Glomerular visceral epithelial cell (primary cell): ENCODE measurements around the gene KLHL14.
A peak's percentile ranks its signal among the peaks of the same experiment; 100 is the strongest.

Experiments used
- DNase-seq: peaks from one replicate; pipeline ENCODE4 v3.0.0-alpha.2; 2016; ENCODE audit errors: extremely low spot score

Gene KLHL14

DNA sequence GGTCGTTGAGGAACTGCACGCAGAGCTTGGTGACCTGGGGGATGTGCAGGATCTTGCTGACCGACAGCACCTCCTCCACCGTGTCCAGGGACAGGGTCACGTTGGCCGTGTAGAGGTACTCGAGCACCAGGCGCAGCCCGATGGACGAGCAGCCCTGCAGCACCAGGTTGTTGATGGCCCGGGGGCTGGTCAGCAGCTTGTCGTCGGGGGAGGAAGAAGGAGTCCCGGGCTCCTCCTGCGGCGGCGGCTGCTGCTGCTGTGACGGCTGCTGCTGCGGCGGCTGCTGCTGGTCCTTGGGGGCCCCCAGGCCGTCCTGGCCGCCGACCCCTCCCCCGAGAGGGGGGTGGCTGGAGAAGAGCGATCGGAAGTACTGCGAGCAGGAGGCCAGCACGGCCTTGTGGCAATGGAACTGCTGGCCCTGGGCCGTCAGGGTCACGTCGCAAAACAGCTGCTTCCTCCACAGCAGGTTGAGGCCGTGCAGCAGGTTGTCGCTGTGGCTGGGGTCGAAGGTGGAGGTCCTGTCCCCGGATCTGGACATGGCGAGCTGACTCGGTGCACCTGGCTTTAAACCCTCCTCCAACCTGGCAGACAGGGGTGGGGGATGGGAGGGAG lies 2.7 kb downstream of the KLHL14 start:
- DNase-seq = no peak

GRCh38 chr18:32769586-32770053 lies 3.2 kb downstream of the KLHL14 start:
- DNase-seq = no peak

DNA sequence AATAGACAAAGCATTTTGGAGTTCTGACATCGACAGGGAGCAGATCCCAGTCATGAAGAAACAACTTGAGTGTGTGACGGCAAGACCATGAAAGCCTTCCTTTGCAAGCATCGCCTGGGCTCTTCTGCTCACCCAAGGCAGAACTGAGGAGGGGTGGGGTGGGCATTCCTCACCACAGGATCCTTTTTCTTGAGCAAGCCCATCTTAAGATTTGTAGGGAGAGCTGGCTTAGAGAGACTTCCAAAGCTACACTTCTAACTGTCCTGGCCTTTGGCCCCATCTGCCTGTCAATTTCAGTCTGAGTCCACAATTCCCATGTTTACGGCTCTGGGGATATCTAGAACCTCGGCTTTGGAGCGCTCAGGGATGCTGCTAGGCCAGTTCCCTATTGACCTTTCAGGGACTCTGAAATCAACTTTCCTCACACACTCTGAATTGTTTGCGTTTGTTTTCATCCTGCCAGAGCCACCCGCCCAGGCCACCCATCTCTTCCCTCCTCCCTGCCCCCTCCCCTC lies 3.7 kb downstream of the KLHL14 start:
- DNase-seq = no peak

GRCh38 chr18:32767400-32767799 lies 5.4 kb downstream of the KLHL14 start:
- DNase-seq = no peak

- no peak for DNase-seq
Observed at GRCh38 chr18:32764611-32765244, 8.1 kb downstream of the KLHL14 start.

DNA sequence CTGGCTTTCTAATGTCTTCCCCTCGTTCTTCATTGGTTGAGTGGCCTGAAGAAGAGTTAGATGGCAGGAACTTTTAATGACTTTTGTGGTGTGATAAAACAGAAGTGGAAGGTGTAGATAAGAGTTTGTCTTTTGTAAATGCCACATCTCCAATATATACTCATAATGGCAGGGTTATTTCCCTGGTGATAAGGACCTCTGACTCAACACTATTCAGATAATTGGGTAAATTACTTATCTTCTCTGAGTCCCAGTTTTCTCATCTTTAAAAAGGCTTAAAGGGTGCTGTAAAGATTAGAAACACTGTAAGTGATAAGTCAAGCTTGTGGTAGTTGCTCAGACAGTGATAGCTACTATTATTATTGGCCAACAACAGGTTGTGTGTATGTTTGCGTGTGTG lies 9.5 kb downstream of the KLHL14 start:
- no peak for DNase-seq

GRCh38 chr18:32761231-32761630 lies 11.6 kb downstream of the KLHL14 start:
- DNase-seq = no peak

GRCh38 chr18:32760391-32760790 lies 12.4 kb downstream of the KLHL14 start:
- DNase-seq = no peak

DNA sequence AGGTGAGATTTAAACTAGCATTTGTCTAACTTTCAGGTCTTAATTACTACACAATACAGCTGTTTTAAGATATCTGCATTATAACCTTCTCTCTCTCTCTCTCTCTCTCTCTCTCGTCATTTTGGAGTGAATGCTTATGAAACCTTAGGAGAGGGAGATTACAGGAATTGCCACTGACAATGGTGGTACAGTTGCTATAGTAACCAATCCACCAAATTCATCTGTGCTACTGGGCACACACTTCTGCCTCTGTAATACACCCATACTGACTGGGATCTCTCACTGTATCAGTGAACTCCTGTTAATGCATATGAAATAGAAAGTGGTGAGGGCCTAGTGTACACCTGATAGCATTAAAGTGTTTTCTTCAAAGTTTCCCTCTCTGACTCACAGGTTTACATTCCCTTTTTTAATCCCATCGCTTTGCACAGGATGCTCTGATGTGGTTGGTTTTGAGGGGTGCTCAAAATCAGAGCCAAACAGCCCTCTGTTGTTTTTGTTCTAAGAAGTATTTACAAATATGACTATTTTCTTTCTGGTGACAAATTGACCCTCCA lies 13.1 kb downstream of the KLHL14 start:
- DNase-seq = no peak

GRCh38 chr18:32754508-32755263 lies 18.1 kb downstream of the KLHL14 start:
- DNase-seq = no peak

GRCh38 chr18:32753656-32754260 lies 19.1 kb downstream of the KLHL14 start:
- DNase-seq = no peak

- no peak for DNase-seq
Observed at GRCh38 chr18:32750328-32750727, 22.5 kb downstream of the KLHL14 start.

DNA sequence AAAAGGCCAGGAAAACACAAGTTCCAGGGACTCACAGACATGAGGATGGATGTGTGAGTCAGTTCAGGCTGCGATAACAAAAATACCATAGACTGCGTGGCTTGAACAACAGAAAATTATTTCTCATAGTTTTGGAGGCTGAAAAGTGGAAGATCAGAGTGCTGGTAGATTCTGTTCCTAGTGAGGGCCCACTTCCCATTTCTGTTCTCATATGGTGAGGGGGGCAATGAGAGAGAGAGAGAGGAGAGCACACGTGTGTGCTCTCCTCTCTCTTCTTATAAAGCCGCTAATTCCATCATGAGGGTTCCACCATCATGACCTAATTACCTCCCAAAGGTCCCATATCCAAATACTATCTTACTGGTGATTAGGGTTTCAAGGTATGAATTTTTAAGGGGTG lies 23.0 kb downstream of the KLHL14 start:
- no peak for DNase-seq

DNA sequence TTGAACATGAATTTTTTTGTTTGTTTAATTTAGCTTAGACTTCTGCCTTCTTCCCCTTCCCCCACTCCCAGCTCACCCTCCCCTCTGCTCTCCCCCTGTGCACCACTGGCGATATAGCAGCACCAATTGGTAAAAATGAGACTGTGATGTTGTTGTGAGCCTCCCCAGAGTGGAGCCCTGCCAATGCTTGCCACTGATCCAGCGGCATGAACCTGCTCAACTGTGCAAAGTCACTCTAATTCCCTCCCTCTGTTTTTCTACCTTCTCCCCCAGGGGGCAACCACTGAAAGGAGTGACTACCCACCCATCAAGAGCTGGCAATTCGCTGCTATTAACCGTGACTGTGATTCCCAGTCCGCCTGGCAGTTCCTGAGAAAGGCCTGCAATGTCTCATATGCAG lies 30.2 kb downstream of the KLHL14 start:
- peak; percentile 28 for DNase-seq

DNA sequence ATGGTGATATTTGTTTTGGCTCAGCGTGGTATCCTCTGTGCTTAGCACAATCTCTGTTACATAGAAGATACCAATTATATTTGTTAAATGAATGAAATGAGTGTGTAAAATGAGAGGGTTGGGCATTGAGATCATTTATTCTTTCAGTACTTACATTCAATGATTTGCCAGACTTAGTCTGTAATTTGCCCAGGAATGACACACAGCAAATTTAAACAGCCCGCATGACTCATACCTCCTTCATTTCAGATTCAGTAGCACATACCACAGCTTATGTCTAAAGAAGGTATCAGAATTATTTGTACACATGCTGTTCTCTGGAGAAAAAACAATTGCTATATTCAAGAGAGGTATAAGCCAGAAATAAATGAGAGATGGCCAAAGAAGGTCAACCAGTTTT lies 37.0 kb downstream of the KLHL14 start:
- DNase-seq = peak; percentile 65

- DNase-seq = no peak
Observed at GRCh38 chr18:32734442-32734841, 38.4 kb downstream of the KLHL14 start.

DNA sequence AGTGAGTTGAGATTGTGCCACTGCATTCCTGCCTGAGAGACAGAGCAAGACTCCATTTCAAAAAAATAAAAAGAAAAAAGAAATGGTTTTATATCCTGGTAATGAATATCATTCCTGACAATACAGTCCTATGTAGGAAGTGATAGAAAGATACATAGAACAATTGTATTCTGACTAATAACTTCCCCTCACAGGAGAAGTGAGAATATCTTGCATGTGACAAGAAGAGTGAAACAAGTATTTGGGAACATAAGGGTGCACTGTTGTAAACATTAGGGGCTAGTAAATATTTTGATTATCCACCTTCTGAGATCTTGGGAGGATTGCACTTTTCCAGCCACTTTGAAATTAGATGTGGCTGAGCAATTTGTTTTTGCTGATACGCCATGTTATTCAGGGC lies 40.7 kb downstream of the KLHL14 start:
- DNase-seq = no peak

DNA sequence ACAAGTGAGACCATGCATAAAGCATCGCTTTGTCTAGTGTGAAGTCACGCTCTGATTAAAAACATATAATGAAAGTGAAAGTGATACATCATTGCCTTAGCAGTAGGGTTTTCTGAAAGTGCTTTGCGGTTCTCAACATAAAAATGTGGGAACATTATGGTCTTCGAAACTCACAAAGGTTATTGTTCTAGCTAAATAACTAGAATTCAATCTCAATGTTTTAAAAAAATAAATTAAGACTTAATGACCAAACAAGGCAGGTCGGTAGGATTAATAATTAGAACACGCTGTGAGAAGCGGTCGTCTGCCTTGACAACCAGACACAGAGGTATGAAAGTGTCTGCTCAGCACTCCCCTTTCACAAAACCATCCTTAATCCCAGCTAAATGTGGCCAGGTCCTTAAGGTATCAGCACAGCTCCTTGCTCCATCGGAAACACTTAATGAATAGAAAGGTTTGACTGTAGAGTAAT lies 42.2 kb downstream of the KLHL14 start:
- peak; percentile 22 for DNase-seq

DNA sequence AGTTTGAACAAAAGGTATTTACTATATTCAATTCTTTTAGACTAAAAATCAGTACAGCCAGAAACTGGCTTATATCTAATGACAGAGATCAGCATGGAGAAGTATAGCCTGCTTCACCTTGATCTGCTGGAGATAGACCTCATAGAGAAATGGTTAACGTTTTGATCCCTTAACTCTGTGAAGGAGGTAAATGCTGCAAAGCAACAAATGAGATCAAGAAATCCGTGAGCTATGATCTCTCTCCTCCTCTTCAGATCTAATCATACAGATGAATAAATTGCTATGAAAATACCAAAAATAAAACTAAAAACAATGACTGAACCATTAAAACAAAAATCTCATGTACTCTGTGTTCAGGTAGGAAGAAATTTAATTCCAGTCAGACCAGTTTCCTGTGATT lies 42.8 kb downstream of the KLHL14 start:
- no peak for DNase-seq

- DNase-seq = no peak
Observed at GRCh38 chr18:32724071-32724749, 48.6 kb downstream of the KLHL14 start.

DNA sequence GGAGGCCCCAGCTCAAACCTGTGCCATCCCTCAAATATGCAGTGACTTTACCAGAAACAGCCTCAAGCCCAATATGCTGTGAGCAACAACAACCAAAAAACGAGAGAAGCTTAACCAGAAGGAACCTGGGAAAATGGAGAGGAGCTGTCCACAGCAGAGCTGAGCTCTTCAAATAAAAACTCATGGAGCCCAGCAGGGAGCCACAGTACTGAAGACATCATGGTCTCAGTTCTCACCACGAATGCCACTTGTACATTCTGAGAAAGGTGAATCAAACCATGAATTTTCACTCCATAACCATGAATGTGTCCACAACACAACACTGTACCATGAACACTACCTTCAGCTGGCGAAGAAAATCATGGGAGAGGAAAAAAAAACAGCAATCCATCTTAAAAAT lies 50.5 kb downstream of the KLHL14 start:
- DNase-seq = no peak
